ENCODE data around the gene CHADL. TPM values are rescaled to one million over a fixed set of nuclear protein-coding genes. Genes with fewer than 3 reads are reported as not detected.

CHADL gene
- total and polyA plus RNA-seq, 2 experiments from 2014 or later, result 1.6 TPM; not detected in 1

DNA sequence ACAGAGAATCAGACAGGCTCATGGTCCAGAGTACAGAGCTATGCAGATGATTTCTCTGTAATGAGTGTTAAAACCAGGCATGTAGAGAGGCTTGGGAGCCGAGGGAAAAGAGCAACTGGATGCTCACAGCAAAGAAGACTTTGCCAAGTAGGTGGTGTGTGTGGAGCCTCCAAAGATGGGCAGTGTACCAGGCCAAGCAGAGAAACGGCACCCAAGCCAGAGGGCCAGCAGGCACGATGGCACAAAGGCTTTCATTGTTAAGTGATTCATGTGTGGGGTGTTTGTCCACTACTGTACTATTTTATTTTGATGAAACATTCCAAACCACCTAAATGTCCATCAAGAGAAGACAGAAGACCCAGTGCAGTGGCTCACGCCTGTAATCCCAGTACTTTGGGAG, 34.1 kb upstream of the CHADL start (continued):
- TF ChIP-seq EZH2 (IDR thresholded peaks at IDR 0.05; ENCODE audit: low read depth, unreplicated experiment) (no peak), ZNF331 (CRISPR knock-in tag; IDR thresholded peaks at IDR 0.05; ENCODE audit: low read depth) (no peak), EZH2phosphoT487 (IDR thresholded peaks at IDR 0.05; ENCODE audit: unreplicated experiment) (no peak), CREB1 (CRISPR knock-in tag; IDR thresholded peaks at IDR 0.05; ENCODE audit: low read depth) (no peak)
- TF ChIP-seq, protein P1, sequence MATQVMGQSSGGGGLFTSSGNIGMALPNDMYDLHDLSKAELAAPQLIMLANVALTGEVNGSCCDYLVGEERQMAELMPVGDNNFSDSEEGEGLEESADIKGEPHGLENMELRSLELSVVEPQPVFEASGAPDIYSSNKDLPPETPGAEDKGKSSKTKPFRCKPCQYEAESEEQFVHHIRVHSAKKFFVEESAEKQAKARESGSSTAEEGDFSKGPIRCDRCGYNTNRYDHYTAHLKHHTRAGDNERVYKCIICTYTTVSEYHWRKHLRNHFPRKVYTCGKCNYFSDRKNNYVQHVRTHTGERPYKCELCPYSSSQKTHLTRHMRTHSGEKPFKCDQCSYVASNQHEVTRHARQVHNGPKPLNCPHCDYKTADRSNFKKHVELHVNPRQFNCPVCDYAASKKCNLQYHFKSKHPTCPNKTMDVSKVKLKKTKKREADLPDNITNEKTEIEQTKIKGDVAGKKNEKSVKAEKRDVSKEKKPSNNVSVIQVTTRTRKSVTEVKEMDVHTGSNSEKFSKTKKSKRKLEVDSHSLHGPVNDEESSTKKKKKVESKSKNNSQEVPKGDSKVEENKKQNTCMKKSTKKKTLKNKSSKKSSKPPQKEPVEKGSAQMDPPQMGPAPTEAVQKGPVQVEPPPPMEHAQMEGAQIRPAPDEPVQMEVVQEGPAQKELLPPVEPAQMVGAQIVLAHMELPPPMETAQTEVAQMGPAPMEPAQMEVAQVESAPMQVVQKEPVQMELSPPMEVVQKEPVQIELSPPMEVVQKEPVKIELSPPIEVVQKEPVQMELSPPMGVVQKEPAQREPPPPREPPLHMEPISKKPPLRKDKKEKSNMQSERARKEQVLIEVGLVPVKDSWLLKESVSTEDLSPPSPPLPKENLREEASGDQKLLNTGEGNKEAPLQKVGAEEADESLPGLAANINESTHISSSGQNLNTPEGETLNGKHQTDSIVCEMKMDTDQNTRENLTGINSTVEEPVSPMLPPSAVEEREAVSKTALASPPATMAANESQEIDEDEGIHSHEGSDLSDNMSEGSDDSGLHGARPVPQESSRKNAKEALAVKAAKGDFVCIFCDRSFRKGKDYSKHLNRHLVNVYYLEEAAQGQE (IDR thresholded peaks at IDR 0.05; ENCODE audit: unreplicated experiment), result no peak
- TF ChIP-seq, protein P2, sequence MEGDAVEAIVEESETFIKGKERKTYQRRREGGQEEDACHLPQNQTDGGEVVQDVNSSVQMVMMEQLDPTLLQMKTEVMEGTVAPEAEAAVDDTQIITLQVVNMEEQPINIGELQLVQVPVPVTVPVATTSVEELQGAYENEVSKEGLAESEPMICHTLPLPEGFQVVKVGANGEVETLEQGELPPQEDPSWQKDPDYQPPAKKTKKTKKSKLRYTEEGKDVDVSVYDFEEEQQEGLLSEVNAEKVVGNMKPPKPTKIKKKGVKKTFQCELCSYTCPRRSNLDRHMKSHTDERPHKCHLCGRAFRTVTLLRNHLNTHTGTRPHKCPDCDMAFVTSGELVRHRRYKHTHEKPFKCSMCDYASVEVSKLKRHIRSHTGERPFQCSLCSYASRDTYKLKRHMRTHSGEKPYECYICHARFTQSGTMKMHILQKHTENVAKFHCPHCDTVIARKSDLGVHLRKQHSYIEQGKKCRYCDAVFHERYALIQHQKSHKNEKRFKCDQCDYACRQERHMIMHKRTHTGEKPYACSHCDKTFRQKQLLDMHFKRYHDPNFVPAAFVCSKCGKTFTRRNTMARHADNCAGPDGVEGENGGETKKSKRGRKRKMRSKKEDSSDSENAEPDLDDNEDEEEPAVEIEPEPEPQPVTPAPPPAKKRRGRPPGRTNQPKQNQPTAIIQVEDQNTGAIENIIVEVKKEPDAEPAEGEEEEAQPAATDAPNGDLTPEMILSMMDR (conservative IDR thresholded peaks at IDR 0.05; ENCODE audit: low read depth in 2 of 2), result no peak

DNA sequence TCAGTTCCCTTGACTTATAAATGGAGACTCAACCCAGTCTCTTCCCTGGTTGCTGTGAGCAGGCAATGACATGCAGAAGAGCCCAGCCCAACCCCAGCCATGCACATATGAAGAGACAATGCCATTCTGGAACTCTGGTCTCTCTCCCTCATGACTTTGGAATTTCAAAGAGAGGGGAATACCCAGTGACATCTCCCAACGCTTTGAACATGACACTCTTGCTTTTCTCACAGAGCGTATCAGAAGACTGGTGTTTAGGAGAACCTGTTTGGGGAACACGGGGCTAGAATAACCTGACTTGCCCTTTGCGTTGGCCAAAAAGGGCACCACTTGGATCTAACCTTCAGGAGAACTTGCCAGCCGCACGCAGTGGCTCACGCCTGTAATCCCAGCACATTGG, 32.4 kb upstream of the CHADL start:
- H3K27me3 ChIP-seq (ENCODE audit: insufficient read depth), result no peaks in the 10 kb centered on the region
- H3K27ac Mint-ChIP-seq, result no peak overlapping the region; the same call in 1 of the 2 replicates
- H3K4me2 ChIP-seq, result no peak overlapping the region
- H3K27ac ChIP-seq (ENCODE audit: low read depth), result no peak overlapping the region; the same call in 1 of the 2 replicates
- no peak overlapping the region for H2AFZ ChIP-seq
- H3K9me2 ChIP-seq (ENCODE audit: insufficient read depth), result no peaks in the 10 kb centered on the region
- peaks cover 8% of the 10 kb centered on the region for H3K27me3 Mint-ChIP-seq (ENCODE audit: insufficient read depth, low read depth, poor library complexity)
- H4K20me1 ChIP-seq (replicated peaks; ENCODE audit: insufficient read depth), result peaks cover 27% of the 10 kb centered on the region
- no peaks in the 10 kb centered on the region; the same call in 2 of the 3 replicates for H3K4me1 Mint-ChIP-seq
- DNase-seq (ENCODE audit: low spot score) (no peak), ATAC-seq (no peak)
- H3K4me1 ChIP-seq (ENCODE audit: insufficient read depth), result no peaks in the 10 kb centered on the region
- H3K36me3 ChIP-seq (ENCODE audit: insufficient read depth), result peaks cover 83% of the 10 kb centered on the region
- H3K79me2 ChIP-seq (replicated peaks; ENCODE audit: insufficient read depth), result peaks cover 23% of the 10 kb centered on the region
- H3K36me3 Mint-ChIP-seq (ENCODE audit: low read depth), result peaks cover 80% of the 10 kb centered on the region
- no peak overlapping the region for H3K4me3 Mint-ChIP-seq
- no peak overlapping the region for H3K4me3 ChIP-seq
- no peaks in the 10 kb centered on the region for H3K9me3 Mint-ChIP-seq
- 0 out of 2 replicates have a peak, but pooled peaks cover 22% of the 10 kb centered on the region for H3F3A ChIP-seq (replicated peaks; ENCODE audit: low read depth)
- TF ChIP-seq EZH2 (IDR thresholded peaks at IDR 0.05; ENCODE audit: low read depth, unreplicated experiment) (no peak), POLR2AphosphoS5 (IDR thresholded peaks at IDR 0.05; ENCODE audit: low read depth) (no peak), EZH2phosphoT487 (IDR thresholded peaks at IDR 0.05; ENCODE audit: unreplicated experiment) (no peak), CREB1 (CRISPR knock-in tag; IDR thresholded peaks at IDR 0.05; ENCODE audit: low read depth) (no peak)
- TF ChIP-seq, protein P3, sequence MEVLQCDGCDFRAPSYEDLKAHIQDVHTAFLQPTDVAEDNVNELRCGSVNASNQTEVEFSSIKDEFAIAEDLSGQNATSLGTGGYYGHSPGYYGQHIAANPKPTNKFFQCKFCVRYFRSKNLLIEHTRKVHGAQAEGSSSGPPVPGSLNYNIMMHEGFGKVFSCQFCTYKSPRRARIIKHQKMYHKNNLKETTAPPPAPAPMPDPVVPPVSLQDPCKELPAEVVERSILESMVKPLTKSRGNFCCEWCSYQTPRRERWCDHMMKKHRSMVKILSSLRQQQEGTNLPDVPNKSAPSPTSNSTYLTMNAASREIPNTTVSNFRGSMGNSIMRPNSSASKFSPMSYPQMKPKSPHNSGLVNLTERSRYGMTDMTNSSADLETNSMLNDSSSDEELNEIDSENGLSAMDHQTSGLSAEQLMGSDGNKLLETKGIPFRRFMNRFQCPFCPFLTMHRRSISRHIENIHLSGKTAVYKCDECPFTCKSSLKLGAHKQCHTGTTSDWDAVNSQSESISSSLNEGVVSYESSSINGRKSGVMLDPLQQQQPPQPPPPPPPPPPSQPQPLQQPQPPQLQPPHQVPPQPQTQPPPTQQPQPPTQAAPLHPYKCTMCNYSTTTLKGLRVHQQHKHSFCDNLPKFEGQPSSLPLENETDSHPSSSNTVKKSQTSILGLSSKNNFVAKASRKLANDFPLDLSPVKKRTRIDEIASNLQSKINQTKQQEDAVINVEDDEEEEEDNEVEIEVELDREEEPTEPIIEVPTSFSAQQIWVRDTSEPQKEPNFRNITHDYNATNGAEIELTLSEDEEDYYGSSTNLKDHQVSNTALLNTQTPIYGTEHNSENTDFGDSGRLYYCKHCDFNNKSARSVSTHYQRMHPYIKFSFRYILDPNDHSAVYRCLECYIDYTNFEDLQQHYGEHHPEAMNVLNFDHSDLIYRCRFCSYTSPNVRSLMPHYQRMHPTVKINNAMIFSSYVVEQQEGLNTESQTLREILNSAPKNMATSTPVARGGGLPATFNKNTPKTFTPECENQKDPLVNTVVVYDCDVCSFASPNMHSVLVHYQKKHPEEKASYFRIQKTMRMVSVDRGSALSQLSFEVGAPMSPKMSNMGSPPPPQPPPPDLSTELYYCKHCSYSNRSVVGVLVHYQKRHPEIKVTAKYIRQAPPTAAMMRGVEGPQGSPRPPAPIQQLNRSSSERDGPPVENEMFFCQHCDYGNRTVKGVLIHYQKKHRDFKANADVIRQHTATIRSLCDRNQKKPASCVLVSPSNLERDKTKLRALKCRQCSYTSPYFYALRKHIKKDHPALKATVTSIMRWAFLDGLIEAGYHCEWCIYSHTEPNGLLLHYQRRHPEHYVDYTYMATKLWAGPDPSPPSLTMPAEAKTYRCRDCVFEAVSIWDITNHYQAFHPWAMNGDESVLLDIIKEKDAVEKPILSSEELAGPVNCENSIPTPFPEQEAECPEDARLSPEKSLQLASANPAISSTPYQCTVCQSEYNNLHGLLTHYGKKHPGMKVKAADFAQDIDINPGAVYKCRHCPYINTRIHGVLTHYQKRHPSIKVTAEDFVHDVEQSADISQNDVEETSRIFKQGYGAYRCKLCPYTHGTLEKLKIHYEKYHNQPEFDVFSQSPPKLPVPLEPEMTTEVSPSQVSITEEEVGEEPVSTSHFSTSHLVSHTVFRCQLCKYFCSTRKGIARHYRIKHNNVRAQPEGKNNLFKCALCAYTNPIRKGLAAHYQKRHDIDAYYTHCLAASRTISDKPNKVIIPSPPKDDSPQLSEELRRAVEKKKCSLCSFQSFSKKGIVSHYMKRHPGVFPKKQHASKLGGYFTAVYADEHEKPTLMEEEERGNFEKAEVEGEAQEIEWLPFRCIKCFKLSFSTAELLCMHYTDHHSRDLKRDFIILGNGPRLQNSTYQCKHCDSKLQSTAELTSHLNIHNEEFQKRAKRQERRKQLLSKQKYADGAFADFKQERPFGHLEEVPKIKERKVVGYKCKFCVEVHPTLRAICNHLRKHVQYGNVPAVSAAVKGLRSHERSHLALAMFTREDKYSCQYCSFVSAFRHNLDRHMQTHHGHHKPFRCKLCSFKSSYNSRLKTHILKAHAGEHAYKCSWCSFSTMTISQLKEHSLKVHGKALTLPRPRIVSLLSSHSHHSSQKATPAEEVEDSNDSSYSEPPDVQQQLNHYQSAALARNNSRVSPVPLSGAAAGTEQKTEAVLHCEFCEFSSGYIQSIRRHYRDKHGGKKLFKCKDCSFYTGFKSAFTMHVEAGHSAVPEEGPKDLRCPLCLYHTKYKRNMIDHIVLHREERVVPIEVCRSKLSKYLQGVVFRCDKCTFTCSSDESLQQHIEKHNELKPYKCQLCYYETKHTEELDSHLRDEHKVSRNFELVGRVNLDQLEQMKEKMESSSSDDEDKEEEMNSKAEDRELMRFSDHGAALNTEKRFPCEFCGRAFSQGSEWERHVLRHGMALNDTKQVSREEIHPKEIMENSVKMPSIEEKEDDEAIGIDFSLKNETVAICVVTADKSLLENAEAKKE (CRISPR knock-in tag; IDR thresholded peaks at IDR 0.05), result no peak
- TF ChIP-seq, protein P2 (conservative IDR thresholded peaks at IDR 0.05; ENCODE audit: low read depth in 2 of 2), result no peak
